BE2C (cell line): ENCODE data around the gene PDZD11. TPM values are rescaled to one million over a fixed set of nuclear protein-coding genes. Genes with fewer than 3 reads are reported as not detected.
"Not testable (repeated sequence)": the region's sequence is repeated elsewhere in the genome, so short reads cannot be mapped to it uniquely, and the experiment has no call there.

Experiments
- DNase-seq: peaks from one replicate; pipeline ENCODE4 v3.0.0-alpha.2; 2020
- H3K27me3 ChIP-seq: fragments of 250-450 bp; sonication (Bioruptor Pico); 2 replicates; pipeline ENCODE4 v1.5.1; 2020; ENCODE audit warnings: mild to moderate bottlenecking
- H3K36me3 ChIP-seq: fragments of 250-450 bp; sonication (Bioruptor Pico); 2 replicates; pipeline ENCODE4 v1.5.1; 2020; ENCODE audit warnings: mild to moderate bottlenecking
- H3K4me1 ChIP-seq: fragments of 250-450 bp; sonication (Bioruptor Pico); 2 replicates; pipeline ENCODE4 v1.5.1; 2020
- H3K4me3 ChIP-seq: 2 replicates; pipeline ENCODE4 v1.5.1; 2011; ENCODE audit warnings: low read depth, low read length
- H3K9me3 ChIP-seq: fragments of 250-450 bp; sonication (Bioruptor Pico); 2 replicates; pipeline ENCODE4 v1.5.1; 2020
- CTCF ChIP-seq: IDR thresholded peaks from 2 replicates; pipeline ENCODE4 v1.5.1; 2012; ENCODE audit warnings: mild to moderate bottlenecking, low read depth, low read length
- polyA plus RNA-seq: library from polyadenylated mRNA; unstranded; fragments of >200 nt; gene quantifications from one replicate; pipeline ENCODE4 v1.2.1, GENCODE V29; 2012; ENCODE audit warnings: low read depth, missing spikeins; ENCODE audit not compliant: insufficient read length, insufficient read depth

Gene PDZD11, protein sequence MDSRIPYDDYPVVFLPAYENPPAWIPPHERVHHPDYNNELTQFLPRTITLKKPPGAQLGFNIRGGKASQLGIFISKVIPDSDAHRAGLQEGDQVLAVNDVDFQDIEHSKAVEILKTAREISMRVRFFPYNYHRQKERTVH
- polyA plus RNA-seq, result 54.2 TPM

- peak within 1 kb of the TSS; percentile 80 for H3K4me3 ChIP-seq
- DNase-seq, result peak; percentile 86
- H3K4me1 ChIP-seq, result no peaks in the 10 kb centered on the region
- H3K9me3 ChIP-seq, result no peaks in the 10 kb centered on the region
- no peaks in the 10 kb centered on the region for H3K27me3 ChIP-seq
- no peaks in the 10 kb centered on the region for H3K36me3 ChIP-seq
- TF ChIP-seq CTCF, result no peak
Measured at GRCh38 chrX:70289793-70290770, at the start of gene PDZD11, which contains the start of gene KIF4A. Gene PDZD11, minus strand, starts transcription at chrX:70289927. Its CDS starts 586 bp downstream, at chrX:70289341. Gene KIF4A, plus strand, starts transcription at chrX:70290104. Its CDS starts 355 bp downstream, at chrX:70290459.

DNA sequence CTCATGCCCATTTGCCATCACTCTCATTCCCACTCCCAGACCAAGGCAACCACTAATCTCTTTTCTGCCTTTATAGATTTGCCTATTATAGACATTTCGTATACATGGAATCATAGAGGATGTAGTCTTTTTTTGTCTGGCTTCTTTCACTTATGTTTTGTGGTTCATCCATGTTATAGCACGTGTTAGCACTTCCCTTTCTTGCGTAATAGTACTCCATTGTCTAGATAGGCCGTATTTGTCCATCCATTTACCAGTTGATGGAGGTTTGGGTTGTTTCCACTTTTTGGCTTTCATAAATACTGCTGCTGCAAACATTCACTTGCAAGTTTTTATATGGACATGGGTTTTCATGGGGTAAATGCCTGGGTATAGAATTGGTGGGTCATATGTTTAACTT lies 48.6 kb upstream of the PDZD11 start:
- H3K9me3 ChIP-seq, result no peaks in the 10 kb centered on the region
- TF ChIP-seq CTCF, result no peak
- no peaks in the 10 kb centered on the region for H3K27me3 ChIP-seq
- H3K36me3 ChIP-seq, result no peaks in the 10 kb centered on the region
- H3K4me1 ChIP-seq, result no peaks in the 10 kb centered on the region
- DNase-seq, result no peak
- no peak overlapping the region for H3K4me3 ChIP-seq

DNA sequence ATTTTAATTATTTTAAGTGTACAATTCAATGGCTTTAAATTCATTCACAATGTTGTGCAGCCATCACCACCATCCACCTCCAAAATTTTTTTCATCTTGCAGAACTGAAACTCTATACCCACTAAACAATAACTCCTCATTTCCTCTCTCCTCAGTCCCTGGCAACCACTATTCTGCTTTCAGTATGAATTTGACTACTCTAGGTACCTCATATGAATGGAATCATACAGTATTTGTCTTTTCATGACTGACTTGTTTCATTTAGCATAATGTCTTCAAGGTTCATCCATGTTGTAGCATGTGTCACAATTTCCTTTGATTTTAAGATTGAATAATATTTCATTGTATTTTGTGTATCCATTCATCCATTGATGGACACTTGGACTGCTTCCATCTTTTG lies 47.0 kb upstream of the PDZD11 start:
- H3K27me3 ChIP-seq, result no peaks in the 10 kb centered on the region
- DNase-seq, result no peak
- TF ChIP-seq CTCF, result no peak
- H3K4me3 ChIP-seq, result no peak overlapping the region
- no peaks in the 10 kb centered on the region for H3K4me1 ChIP-seq
- H3K9me3 ChIP-seq, result no peaks in the 10 kb centered on the region
- H3K36me3 ChIP-seq, result no peaks in the 10 kb centered on the region

DNA sequence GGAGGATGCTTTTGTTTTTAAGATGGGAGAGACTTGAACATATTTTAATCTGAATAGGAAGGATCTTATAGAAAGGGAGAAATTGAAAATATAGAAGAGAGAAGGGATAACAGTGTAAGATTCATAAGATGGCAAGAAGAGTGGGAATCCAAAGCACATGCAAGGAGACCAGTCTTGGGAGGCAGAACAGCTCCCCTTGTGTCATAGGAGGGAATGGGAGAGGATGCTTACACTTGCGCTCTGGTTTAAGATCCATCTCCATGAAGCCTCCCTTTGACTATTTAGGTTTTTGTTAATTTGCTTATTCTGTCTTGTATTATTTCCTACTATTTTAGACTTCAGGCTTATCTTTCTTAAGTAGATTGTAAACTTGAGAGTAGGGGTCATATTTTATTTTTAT lies 42.9 kb upstream of the PDZD11 start:
- Histone ChIP-seq H3K36me3 (no peaks in the 10 kb centered on the region), H3K9me3 (no peaks in the 10 kb centered on the region), H3K27me3 (no peaks in the 10 kb centered on the region), H3K4me1 (no peaks in the 10 kb centered on the region), H3K4me3 (no peak overlapping the region)
- no peak for DNase-seq
- peak; percentile 25 for TF ChIP-seq CTCF

GRCh38 chrX:70331161-70331560 lies 41.4 kb upstream of the PDZD11 start:
- no peak for TF ChIP-seq CTCF
- no peaks in the 10 kb centered on the region for H3K27me3 ChIP-seq
- no peak overlapping the region for H3K4me3 ChIP-seq
- no peak for DNase-seq
- H3K9me3 ChIP-seq, result no peaks in the 10 kb centered on the region
- H3K4me1 ChIP-seq, result no peaks in the 10 kb centered on the region
- H3K36me3 ChIP-seq, result no peaks in the 10 kb centered on the region

GRCh38 chrX:70324326-70324725 lies 34.6 kb upstream of the PDZD11 start:
- no peaks in the 10 kb centered on the region for H3K36me3 ChIP-seq
- DNase-seq, result no peak
- H3K4me1 ChIP-seq, result no peaks in the 10 kb centered on the region
- H3K27me3 ChIP-seq, result no peaks in the 10 kb centered on the region
- no peaks in the 10 kb centered on the region for H3K9me3 ChIP-seq
- TF ChIP-seq CTCF, result no peak
- H3K4me3 ChIP-seq, result no peak overlapping the region

DNA sequence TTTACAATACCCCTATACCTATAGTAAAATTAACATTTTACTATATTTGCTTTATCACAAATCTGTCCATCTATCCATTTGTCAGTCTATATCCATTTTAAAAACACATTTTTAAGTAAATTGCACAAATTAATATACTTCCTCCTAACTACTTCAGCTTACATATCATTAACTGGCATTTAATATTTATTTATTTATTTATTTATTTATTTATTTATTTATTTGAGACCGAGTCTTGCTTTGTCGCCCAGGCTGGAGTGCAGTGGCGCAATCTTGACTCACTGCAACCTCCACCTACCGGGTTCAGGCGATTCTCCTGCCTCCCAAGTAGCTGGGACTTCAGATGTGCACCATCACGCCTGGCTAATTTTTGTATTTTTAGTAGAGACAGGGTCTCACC lies 33.9 kb upstream of the PDZD11 start:
- not testable (repeated sequence) for H3K36me3 ChIP-seq, DNase-seq, H3K4me3 ChIP-seq, H3K4me1 ChIP-seq, H3K27me3 ChIP-seq, H3K9me3 ChIP-seq
